GM18505 (cell line): Measurements from ENCODE around the gene RNF183.

Experiments used
- ATAC-seq: cut with Tn5 transposase; IDR thresholded peaks from one replicate; pipeline ENCODE4 v1.9.1; 2021; ENCODE audit not compliant: unreplicated experiment
- POLR2A ChIP-seq: IDR thresholded peaks from 4 replicates; pipeline ENCODE4 v1.6.1; 2011; ENCODE audit warnings: borderline replicate concordance; ENCODE audit not compliant: insufficient read depth, insufficient read length; ENCODE audit errors: extremely low read depth

RNF183 gene, protein sequence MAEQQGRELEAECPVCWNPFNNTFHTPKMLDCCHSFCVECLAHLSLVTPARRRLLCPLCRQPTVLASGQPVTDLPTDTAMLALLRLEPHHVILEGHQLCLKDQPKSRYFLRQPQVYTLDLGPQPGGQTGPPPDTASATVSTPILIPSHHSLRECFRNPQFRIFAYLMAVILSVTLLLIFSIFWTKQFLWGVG

DNA sequence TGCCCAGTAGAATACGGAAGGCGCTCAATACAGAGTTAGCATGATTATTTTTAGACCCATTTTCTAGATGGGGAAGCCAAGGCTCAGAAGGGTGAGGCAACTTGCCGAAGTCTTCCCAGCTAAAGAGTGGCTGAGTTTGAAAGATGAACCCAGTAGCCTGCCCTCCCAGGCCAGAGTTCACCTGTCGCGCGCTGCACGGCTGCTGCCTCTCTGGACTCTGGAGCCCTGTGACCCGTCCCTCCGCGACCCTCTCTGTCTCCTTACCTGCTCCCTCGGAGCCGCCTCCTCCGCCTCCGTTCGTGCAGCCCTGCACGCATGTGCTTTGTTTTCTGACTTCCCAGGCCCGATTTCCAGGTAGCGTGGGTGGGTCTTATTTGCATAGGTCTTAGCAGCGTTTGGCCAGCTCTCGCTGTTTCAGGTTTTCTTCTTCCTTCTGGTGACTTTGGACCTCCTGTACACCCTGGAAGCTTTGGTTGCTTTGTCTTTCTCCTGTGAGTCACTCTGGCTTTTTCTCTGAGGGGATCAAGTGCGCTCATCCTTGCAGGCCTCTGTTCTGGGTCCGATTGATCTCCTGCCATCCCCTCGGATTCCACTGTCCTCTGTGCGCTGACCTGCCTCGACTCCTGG, at the start of gene RNF183:
TSS of gene RNF183 (minus strand) at position 585 of the 627 bp plus-strand sequence. CDS start 5,192 bp downstream, outside the sequence.
- no peak for TF ChIP-seq POLR2A
- ATAC-seq, result no peak

DNA sequence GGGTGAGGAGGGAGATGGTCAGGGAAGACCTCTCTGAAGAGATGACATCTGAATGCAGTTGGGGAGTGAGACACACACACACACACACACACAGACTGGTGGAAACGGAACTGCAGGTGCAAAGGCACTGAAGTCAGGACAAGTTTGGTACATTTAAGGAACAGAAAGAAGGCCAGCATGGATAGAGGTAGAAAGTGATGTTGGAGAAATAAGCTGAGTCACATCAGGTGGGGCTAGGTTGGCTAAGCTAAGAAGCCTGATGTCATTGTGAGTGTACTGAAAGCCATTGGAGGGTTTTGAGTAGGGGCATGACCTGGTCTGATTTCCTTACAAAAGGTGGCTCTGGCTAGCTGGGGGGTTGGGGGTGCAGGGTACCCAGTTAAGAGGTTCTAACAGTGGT, 49.2 kb upstream of the RNF183 start:
- no peak for ATAC-seq
- TF ChIP-seq POLR2A, result no peak

DNA sequence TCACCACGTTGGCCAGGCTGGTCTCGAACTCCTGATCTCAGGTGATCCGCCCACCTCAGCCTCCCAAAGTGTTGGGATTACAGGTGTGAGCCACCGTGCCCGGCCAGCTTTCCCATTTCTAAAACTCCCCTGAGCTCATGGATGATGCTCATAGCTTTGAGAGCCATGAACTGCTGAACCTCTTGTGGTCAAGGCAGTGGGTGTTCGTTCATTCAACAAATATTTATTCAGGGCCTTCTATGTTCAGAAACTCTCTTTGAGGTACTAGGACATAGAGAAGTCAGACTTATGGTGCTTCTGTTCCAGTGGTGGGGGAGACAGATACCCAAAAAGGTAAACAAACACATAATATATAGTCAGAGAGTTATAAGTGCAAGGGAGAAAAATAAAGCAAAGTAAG, 48.8 kb upstream of the RNF183 start:
- TF ChIP-seq POLR2A, result no peak
- no peak for ATAC-seq

DNA sequence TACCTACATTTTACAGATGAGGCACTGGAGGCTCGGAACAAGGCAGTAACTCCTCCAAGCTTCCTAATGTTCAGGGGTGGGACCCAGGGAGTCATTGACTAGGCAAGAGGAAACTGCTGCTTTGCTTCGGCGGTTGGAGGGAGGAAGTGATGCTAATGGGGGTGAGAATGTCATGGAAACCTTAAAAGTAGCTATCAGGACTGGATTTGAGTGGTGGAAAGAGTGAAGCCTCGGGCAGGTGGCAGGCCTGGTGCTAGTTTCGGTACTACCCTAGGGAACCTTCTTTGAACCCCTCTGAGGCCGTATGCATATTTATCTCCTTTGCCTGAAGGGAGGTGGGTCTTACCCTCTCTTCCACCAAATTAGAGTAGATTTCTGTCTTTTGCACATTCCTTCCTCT, 47.8 kb upstream of the RNF183 start:
- no peak for TF ChIP-seq POLR2A
- peak; percentile 41 for ATAC-seq

DNA sequence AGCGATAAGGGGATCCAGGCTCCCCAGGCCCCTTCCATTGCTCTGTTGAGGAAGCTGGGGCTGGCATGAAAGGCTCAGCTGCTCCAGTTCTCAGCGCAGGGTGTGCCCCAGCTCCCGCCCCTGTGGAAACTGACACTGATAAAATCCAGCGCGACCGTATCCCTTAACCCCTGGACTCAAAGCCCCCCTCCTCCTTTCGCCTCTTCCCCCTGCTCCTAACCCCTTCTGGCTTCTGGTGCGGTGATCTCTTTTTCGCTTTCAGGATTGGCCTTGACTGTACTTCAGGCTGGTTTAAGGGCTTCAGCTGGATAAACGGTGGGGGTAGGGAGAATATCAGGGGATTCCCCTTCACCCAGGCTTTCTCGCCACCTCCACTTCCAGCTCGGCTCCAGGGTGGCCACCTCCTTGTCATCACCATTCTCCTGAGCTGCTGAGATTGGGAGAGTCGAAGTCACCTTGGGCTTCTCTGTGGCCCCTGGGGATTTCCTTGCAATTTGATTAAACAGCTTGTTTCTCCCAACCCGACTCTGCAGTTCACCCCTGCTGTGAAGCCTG, 47.0 kb upstream of the RNF183 start:
- TF ChIP-seq POLR2A, result peak; percentile 2
- no peak for ATAC-seq

DNA sequence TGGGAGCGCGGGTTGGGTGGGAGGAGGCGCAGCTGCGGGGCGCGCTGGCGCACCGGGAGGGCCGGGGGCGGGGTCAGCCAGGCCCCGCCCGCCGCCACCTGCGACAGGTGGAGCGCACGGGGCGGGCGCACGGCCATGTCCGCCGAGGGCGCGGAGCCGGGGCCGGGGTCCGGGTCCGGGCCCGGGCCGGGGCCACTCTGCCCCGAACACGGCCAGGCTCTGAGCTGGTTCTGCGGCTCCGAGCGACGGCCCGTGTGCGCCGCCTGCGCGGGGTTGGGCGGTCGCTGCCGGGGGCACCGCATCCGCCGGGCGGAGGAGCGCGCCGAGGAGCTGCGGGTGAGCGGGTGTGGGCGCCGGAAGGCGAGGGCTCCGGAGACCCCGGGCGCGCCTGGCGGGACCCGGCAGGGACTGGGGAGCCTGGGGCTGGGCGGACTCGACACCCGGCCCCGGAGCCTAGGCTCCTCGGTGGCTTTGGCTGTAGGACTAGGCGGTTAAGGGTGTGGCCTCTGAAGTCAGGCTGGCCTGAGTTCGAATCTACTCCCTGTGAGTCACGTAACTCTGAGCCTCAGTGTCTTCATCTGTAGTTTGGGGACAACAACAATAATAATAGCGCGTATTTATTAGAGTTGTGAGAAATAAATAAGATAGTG, 46.4 kb upstream of the RNF183 start, which contains the start of gene BSPRY:
TSS of gene BSPRY (plus strand) at position 97 of the 650 bp plus-strand sequence. CDS start at position 136, 39 bp downstream.
- ATAC-seq, result peak; percentile 36

DNA sequence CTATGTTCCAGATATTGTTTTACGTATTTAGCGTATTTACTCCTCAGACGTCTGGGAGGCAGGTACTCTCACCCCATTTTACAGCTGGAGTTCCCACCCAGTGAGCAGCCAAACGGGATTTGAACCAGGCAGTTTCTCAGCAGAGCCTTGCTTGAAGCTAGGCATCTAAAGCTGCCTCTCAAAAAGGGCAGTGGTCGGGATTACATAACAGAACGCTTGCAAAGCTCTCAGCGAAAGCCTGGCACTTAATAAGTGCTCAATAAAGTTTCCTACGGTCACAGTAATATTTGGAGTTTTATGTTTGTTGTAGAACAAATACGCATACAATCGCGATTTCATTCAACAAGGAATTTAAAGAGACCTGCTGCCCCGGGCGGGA, 45.9 kb upstream of the RNF183 start:
- no peak for ATAC-seq
- TF ChIP-seq POLR2A, result no peak

More for the DNA sequence above, 46.4 kb upstream of the RNF183 start, which contains the start of gene BSPRY:
- TF ChIP-seq POLR2A, result no peak

DNA sequence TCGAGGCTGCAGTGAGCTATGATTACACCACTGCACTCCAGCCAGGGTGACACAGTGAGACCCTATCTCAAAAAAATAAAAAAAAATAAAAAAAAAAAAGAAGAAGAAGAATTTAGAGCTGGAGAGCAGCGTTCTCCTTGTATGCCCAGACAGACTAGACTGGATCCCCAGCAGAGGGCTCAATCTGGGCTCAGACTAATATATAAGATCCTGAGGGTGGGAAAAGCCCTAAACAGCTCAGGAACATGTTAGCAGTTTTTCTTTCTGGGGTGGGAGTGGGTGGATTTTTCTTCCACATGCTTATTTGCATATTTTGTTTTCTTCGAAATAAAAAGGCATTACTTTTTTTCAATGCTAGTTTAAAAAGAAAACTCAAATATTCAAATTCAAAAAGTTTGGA, 45.3 kb upstream of the RNF183 start:
- no peak for TF ChIP-seq POLR2A
- no peak for ATAC-seq

DNA sequence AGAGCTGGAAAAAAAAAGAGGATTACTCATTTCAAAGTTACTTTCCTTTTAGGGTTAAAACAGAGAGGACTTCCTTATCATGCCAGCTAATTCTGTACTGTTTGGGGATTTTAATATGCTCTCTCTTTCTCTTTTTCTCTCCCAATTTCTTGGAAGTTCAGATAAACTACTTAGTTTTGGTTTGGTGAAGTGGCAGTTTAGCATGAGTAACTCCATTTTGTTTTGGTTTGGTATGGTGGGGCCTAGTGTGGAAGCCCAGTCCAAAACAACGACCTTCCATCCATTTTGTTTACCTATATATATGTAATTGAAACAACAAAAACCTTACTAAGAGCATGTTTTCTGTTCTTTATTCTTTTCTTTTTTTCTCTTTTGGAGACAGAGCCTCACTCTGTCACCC, 42.5 kb upstream of the RNF183 start:
- no peak for ATAC-seq
- TF ChIP-seq POLR2A, result no peak

DNA sequence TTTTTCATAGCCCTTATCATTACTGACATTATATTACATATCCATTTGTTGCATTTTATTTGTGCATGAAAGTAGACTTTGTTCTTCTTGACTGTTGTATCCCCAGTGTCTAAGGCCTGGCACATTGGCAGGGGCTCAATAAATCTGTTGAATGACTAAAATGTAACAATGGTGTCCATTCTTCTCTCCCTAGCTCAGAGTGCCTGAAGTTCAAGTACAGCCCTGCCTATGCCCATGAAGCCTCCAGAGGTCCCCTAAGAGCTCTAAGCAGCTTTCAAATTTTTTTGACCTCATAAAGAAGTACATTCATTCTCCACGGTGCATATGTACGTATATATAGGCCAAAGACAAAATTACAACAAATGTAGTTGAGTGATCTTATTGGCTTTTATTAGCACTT, 42.0 kb upstream of the RNF183 start:
- no peak for TF ChIP-seq POLR2A

DNA sequence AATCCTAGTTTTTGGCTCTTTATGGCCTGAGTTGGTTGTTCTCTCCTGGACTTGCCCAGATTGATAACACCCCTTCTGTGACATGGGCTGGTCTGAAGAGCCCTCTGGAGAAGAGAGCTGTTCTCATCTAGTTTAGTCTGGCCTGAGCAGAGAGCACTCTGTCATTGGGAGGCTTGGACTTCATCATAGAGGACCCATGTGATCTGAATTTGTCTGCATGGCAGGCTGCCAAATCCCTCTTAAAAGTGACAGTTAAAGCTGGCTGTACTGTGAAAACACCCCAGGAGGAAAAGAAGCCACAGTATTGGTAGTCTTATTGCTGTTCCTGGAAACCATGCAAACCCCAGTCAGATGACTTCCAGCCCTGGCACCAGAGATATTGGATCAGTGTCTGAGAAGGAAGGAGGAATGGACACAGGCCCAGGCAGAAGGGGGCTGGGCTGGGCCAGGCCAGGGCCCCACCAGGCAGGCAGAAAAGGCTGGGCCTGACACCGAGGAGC, 40.6 kb upstream of the RNF183 start:
- TF ChIP-seq POLR2A, result no peak
- no peak for ATAC-seq

More for the DNA sequence above, 42.0 kb upstream of the RNF183 start:
- ATAC-seq, result no peak

DNA sequence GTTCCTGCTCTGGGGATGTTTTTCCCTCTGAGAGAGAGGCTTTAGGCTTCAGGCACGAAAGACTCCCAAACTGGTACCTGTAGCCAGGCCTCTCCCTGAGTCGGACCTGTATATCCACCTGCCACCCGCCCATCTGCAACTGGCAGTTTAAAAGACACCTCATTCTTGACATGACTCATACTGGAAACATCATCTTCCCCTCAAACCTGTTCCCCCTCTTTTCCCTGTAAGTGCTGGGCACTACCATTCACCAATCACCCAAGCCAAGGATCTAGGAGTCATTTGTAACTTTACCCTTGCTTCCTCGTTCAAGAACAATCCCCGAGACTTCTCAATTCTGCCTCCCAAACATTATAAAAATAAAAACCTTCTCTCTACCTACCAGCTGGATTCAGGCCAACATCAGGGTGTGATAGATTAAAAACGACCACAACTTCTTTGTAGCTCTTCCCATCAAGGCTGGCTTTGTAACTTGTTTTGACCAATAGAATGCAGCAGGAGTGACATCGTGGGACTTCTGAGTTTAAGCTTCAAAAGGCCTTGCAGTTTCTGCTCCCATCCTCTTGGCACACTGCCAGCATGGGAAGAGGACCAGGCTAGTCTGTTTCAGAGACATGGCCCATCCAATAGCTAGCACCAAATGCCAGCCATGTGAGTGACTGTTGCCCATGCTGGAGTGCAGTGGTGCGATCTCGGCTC, 38.7 kb upstream of the RNF183 start:
- no peak for TF ChIP-seq POLR2A
- ATAC-seq, result no peak
